ENCODE measurements around the gene C10orf95. TPM values are rescaled to one million over a fixed set of nuclear protein-coding genes. Genes with fewer than 3 reads are reported as not detected.
"Not testable (repeated sequence)": the region's sequence is repeated elsewhere in the genome, so short reads cannot be mapped to it uniquely, and the experiment has no call there.

The C10orf95 gene, protein sequence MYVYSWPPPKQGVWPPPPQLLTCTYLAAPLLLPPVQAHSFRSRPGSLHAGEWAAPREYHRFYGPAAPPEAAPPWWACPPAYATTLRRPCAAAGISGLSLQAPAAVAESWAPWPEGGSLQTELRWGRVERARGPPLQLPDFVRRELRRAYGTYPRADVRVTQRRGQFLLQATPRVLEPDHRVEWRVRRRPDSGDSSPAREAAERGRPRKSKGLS
- not detected in 2 replicates for total RNA-seq (2014; rRNA removed; shearing (Covaris generic))
- polyA plus RNA-seq (2015; cell fraction: cytosol; rRNA removed) = 0.13 TPM in 1 of 2 replicates, not detected in the other
- not detected in 2 replicates for polyA plus RNA-seq (2015; cell fraction: nucleus; rRNA removed)

DNA sequence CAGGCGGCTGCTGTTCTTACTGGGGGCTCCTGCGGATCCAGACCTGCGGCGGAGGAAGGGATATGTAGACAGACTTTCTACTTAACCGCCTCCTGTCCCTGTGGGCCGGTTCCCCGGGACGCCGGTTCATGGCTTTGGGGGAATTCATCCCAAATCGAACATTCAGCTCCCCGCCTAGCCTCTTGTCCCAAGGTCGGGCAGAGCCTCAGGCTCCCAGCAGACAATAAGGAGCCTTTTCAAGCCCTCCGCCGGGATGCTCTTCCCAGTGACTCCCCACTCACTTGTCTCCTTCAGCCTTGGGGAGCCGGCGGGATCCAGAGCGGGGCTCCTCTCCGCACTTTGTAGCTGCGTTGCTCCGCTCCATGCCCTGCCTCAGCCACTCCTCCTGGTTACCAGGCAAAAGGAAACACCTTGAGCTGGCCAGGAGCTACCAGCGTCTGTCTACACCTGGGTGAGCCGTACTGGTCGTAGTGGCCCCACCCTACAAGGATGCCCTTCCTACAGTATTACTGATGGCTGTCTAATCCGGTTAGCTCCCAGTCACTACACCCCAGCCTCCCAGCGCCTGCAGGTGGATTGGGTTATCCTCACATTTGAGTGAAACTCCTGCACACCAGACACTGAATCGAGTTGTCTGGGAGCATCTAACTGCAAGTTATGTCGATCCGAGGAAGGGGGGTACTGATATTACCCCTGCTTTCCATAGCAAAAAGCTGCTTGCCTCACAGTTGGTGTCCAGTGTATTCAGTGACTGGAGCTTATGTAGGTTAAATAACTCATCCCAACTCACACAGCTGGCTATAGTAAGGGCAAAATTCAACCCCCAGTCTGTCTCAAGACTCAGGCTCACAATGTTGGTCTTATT is at the start of gene C10orf95:
Gene C10orf95, minus strand, starts transcription at position 439 of the 865 bp plus-strand sequence. CDS start 450 bp downstream, outside the sequence.
- DNase-seq (ENCODE audit: low read depth, low spot score) = no peak
- in situ Hi-C loops (cut with HindIII; ENCODE audit: low pct_unique_long_range_greater_than_20kb, low sequenced_read_pairs) = no loop called here

DNA sequence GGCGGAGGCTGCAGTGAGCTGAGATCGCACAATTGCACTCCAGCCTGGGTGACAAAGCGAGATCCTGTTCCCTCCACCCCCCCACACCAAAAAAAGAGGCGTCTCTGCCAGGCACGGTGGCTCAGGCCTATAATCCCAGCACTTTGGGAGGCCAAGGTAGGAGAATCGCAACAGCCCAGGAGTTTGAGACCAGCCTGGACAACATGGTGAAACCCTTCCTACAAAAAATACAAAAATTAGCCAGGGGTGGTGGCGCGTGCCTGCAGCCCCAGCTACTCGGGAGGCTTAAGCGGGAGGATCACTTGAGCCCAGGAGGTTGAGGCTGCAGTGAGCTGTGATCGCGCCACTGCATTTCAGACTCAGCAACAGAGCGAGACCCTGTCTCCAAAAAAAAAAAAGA is 49.3 kb upstream of the C10orf95 start:
- DNase-seq (ENCODE audit: low read depth, low spot score) = not testable (repeated sequence)
- in situ Hi-C loops (cut with HindIII; ENCODE audit: low pct_unique_long_range_greater_than_20kb, low sequenced_read_pairs) = loop anchor here (10.0 kb wide), 1 partner anchor 74 kb away; no protein-coding TSS in a partner anchor

DNA sequence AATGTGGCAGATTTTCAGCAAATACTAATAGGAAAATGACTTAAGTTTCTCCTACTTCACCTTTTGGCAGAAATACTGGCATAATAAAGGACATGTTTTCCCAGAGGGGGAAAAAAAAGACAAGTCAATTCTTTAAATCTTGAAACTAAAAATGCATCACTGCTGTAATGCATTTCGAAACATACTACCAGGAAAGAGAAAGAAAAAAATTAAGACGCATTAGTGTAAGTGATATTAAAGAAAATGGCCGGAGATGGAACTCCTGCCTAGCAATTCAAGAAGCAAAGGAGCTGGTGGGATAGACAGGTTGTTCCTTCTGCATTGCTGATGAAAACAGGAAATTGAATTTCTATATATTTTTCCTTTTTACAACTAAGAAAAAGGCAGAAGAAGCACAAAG is 48.0 kb upstream of the C10orf95 start:
- in situ Hi-C loops (cut with HindIII; ENCODE audit: low pct_unique_long_range_greater_than_20kb, low sequenced_read_pairs) = no loop called here
- no peak for DNase-seq (ENCODE audit: low read depth, low spot score)

DNA sequence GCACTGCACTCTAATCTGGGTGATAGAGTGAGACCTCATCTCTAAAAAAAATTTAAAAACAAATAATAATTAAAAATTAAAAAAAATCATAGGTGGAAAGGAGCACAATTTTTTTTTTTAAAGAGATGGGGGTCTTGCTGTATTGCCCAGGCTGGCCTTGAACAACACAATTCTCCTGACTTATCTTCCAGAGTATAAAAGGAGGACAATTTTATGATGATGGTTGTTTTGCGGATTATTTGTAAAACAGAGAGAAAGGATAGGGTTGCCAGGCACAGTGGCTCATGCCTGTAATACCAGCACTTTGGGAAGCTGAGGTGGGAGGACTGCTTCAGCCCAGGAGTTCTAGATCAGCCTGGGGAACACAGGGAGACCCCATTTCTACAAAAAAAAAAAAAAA is 46.2 kb upstream of the C10orf95 start:
- in situ Hi-C loops (cut with HindIII; ENCODE audit: low pct_unique_long_range_greater_than_20kb, low sequenced_read_pairs) = no loop called here
- no peak for DNase-seq (ENCODE audit: low read depth, low spot score)

DNA sequence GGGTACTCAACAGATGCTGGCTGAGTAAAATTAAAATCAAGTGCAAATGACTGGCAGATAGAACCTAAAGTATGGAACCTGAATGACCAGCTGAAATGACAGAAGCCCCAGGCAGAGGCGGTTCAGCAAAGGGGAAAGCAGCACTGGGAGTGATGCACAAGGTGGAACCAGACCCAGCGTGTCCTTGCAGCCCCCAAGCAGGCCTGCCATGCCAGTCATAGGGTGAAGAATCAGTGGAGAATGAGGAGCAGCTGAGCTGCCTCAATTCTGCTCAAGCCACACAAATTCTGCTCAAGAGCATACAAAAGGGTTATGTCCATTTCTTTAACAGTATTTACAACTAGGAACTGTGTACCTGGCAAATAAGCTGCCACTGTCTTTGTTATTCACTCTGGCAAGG is 42.4 kb upstream of the C10orf95 start:
- no peak for DNase-seq (ENCODE audit: low read depth, low spot score)
- in situ Hi-C loops (cut with HindIII; ENCODE audit: low pct_unique_long_range_greater_than_20kb, low sequenced_read_pairs) = no loop called here

DNA sequence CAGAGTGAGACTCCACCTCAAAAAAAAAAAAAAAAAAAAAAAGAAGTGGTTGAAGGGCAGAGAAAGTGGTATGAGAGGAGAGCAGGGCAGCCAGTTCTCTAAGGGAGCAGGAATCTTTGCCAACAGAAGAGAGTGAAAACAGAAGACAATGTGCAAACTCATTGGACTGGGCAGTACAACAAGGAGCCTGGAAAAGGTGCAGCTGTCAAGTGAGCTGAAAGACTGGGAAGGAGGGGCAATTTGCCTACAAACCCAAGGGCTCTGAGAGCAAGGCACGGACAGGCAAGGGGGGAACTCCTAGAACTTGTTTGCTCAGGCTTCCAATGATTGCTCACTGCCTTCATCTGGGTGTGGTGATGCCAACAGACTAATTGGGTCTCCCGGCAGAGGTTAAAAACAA is 41.6 kb upstream of the C10orf95 start:
- in situ Hi-C loops (cut with HindIII; ENCODE audit: low pct_unique_long_range_greater_than_20kb, low sequenced_read_pairs) = no loop called here
- DNase-seq (ENCODE audit: low read depth, low spot score) = no peak

DNA sequence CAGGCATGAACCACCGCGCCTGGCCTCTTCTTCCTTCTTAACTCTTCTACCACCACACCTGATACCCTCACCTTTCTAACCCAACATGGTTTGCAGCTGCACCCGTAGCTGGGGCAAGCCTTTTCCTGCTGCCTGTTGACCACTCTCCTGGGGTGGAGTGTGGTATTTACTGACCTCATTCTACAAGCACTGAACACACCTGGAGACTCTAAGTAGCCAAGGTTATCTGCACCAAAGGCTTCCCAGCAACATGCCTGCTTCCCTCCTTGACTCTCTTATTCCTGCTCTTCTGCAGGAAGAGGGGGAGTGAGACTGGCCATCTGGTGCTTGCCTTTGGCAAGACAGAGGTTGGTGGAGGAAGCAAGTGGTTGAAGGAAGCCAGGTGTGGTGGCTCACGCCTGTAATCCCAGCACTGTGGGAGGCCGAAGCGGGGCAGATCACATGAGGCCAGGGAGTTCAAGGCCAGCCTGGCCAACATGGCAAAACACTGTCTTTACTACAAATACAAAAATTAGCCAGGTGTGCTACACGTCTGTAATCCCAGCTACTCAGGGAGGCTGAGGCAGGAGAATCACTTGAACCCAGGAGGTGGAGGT is 41.1 kb upstream of the C10orf95 start:
- in situ Hi-C loops (cut with HindIII; ENCODE audit: low pct_unique_long_range_greater_than_20kb, low sequenced_read_pairs) = no loop called here
- DNase-seq (ENCODE audit: low read depth, low spot score) = no peak

DNA sequence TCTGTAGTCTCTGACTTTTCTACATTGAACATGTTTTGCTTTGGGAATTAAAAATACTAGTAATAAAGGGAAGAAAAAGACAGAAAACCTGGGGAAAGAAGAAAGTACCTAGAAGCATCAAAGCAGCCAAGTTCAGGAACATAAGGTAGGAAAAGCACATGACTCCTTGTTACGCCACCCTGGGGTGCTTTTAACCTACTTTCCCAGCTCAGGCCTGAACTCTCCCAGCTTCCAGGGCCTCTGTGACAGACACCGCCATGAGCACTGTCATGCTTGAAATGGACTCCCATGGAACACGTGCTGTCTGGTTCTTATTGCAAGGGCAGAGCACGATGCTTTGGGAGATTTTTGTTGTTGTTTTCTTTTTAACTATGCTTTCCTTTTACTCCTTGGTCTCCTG is 39.8 kb upstream of the C10orf95 start:
- no peak for DNase-seq (ENCODE audit: low read depth, low spot score)
- in situ Hi-C loops (cut with HindIII; ENCODE audit: low pct_unique_long_range_greater_than_20kb, low sequenced_read_pairs) = no loop called here

DNA sequence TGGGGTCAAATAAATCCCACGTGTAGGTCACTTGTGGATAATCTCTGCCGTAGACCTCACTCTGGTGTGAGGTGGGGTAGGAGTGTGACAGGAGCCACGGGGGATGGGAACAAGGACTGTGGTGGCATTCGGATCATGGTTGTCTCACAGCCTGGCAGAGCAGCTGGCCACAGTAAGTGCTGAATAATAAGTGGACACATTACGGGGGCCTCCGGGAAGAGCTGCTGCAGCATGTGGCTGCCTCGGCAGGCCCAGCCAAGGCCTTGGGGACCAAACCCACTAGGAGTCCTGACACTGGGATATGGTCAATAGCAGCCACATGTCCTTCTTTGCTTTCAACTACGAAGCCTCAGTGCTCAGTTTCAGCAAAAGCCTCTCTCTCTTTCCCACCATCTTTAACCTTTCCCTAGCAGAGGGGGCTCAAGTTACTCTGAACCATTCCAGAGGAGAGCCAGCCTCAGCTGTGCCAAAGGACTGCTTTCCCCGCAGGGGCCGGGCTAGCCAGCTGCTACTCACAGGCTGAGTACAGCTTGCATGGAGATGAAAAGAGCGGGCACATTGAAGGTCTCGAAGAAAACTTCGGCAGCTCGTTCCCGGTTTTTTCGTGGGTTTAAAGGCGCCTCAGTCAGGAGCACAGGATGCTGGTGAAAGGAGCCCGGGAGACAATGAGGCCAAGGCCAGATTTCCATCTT is 33.9 kb upstream of the C10orf95 start:
- in situ Hi-C loops (cut with HindIII; ENCODE audit: low pct_unique_long_range_greater_than_20kb, low sequenced_read_pairs) = no loop called here
- DNase-seq (ENCODE audit: low read depth, low spot score) = no peak

DNA sequence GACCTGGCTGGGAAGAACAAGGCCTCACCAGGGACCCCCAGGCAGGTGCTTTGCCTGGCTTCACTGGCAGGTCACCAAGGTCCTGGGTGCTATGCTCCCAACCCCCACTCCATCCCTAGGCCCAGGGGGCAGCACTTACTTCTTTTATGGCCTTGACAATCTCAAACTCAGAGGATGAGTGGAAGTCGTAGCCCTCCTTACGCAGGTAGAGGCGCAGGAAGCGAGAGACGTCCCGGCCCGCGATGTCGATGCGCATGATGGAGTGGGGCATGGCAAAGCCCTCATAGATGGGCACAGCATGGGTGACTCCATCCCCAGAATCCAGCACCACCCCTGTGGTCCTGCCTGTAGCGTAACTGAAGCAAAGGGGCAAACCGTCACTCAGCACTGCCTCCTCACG is 32.7 kb upstream of the C10orf95 start:
- no peak for DNase-seq (ENCODE audit: low read depth, low spot score)
- in situ Hi-C loops (cut with HindIII; ENCODE audit: low pct_unique_long_range_greater_than_20kb, low sequenced_read_pairs) = no loop called here

DNA sequence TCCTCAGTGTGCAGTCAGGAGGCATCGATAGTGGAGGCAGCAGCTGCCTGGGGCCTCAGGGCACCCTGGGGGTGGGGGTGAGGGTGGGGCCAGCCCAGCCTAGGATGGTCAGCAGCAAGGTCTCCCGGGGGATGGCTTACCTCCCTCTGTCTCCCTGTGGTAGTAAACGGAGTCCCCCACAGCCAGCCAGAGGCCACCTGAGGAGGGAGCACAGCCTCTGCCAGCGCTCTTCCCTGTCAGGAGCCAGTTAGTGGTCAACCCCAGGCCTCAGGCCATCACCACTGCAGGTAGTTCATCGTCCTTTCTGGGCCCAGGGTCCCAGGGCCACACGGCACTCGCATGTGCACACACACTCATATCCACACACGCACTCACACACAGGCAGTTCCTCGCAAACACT is 29.1 kb upstream of the C10orf95 start:
- in situ Hi-C loops (cut with HindIII; ENCODE audit: low pct_unique_long_range_greater_than_20kb, low sequenced_read_pairs) = no loop called here
- no peak for DNase-seq (ENCODE audit: low read depth, low spot score)

DNA sequence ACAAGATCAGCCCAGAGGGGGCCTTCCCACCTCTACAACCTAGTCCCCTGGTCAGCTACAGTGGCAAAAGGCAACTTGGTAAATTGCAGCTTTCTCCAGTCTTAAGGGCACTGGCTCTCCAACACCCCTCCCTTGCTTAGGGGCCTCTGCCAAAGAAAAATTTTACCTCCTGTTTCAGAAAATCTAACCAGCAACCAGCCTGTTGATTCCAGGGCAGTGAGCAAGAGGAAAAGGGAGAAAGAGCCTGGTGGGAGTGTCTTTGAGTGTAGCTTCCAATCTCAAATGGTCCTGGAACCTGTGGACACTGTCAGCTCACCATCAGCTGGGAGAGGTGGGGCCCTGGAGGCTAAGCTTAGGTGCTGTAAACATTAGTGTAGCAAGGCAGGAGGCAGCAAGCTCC is 28.3 kb upstream of the C10orf95 start:
- in situ Hi-C loops (cut with HindIII; ENCODE audit: low pct_unique_long_range_greater_than_20kb, low sequenced_read_pairs) = no loop called here
- DNase-seq (ENCODE audit: low read depth, low spot score) = no peak

DNA sequence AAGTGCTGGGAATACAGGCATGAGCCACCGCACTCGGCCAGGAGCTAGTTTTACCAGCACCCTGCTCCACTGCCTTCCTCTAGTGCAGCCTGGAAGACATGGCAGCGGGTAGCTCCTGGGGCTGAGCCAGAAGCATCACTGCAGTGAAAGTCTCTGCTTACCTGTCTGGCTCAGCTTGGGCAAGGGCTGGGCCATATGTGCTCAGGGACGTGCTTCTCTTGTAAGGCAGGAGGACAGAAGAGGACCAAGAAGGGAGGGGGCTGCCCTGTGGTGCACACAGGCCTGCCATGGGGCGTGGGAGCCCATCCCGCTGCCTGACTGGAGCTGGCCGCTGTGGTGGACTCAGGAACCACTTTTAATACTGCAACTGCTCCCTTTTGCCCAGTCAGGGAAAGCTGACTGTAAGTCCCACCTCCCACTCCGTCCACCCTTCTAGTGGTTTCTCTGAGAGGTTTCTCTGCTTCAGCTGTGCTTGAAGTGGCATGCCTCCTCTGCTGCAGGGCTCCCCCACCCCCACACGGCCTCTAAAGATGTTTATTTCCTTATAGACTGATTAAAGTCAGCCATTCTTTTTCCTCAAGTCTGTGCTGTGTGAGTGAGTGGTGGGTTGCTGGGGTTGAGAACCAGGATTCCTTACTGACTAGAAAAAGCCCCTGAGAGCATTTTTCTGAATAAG is 25.3 kb upstream of the C10orf95 start:
- no peak for DNase-seq (ENCODE audit: low read depth, low spot score)
- in situ Hi-C loops (cut with HindIII; ENCODE audit: low pct_unique_long_range_greater_than_20kb, low sequenced_read_pairs) = no loop called here

DNA sequence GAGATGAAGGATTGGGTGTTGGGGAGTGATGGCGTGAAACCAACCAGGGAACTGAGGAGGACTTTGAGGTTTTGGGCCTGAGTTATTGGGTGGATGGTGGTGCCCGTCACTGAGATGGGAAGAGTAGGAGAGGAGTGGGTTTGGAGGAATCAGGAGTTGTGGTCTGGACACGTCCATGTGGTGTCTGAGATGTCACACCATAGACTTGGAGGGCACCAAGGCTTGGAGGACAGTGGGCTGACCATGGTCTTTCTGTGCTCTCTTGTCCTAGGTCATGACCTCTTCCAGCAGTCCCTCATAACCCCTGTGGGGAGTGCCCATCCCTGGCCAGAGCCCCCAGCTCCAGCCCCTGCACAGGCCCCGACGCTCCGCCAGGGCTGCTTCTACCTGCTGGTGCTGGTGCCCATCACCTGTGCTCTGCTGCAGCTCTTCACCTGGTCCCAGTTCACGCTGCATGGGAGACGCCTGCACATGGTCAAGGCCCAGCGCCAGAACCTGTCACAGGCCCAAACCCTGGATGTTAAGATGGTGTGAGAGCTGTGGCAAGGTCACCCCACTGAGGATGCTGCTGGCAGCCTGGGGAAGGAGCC is 24.2 kb upstream of the C10orf95 start:
- DNase-seq (ENCODE audit: low read depth, low spot score) = no peak
- in situ Hi-C loops (cut with HindIII; ENCODE audit: low pct_unique_long_range_greater_than_20kb, low sequenced_read_pairs) = no loop called here

DNA sequence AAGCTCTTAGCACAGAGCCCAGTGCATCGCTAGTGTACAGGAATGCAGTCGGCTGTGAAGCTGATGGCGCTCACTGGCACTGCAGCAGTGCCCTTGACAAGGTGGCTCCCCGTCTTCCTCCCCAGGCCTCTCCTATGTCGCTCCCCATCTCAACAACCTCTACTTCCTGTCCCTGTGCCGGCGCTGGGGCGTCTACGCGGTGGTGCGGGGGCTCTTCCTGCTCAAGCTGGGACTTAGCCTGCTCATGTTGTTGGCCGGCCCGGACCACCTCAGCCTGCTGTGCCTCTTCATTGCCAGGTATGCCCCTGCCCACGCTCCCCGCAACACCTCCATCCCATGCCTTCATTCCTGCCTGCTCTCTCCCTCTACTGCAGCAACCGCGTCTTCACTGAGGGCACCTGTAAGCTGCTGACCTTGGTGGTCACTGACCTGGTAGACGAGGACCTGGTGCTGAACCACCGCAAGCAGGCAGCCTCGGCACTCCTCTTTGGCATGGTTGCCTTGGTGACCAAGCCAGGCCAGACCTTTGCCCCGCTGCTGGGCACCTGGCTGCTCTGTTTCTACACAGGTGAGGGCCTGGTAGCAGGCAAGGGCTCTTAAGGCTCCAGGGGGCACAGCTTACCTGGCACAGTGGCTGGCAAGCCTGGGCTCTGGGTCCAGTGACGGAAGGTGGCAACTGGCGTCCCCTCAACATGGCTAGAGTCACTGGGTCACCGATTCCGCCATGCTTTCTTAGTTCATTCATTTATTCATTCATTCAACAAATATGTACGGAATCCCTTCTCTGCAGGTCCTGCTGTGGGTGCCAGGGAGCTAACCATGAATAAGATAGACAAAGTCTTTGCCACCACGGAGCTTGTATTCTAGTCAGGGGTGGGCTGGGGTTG is 22.3 kb upstream of the C10orf95 start:
- in situ Hi-C loops (cut with HindIII; ENCODE audit: low pct_unique_long_range_greater_than_20kb, low sequenced_read_pairs) = no loop called here
- DNase-seq (ENCODE audit: low read depth, low spot score) = no peak

Measured in SK-MEL-5 (cell line).